Body of pancreas (tissue), 4 donors: ENCODE data around the gene AKT1. TPM values are rescaled to one million over a fixed set of nuclear protein-coding genes. Genes with fewer than 3 reads are reported as not detected.

Experiments
- ATAC-seq: fragments of 150-250 bp; one replicate; pipeline ENCODE4 v1.9.1; 2016
- DNase-seq, 4 donors: peaks; one replicate each; pipeline ENCODE4 v3.0.0-alpha.2; 2019
- H3K27ac ChIP-seq, 4 donors: fragments of 200-600 bp; sonication (generic); 1 replicate in 3 of 4; 2 replicates in 1 of 4; pipeline versions ENCODE4 v1.5.1 to v1.6.1; 2016 to 2019; ENCODE audit warnings: mild to moderate bottlenecking in 1 of 4, mixed read lengths in 1 of 4, moderate library complexity in 1 of 4
- H3K27me3 ChIP-seq, 2 donors: fragments of 200-600 bp; sonication (generic); one replicate each; pipeline ENCODE4 v1.6.0; 2016; ENCODE audit warnings: mild to moderate bottlenecking in 1 of 2
- H3K36me3 ChIP-seq, 2 donors: fragments of 200-600 bp; sonication (generic); replicated peaks in 1 of 2; 2 replicates each; pipeline ENCODE4 v1.5.1; 2016; ENCODE audit warnings: low read depth in 2 of 2; ENCODE audit not compliant: insufficient read depth in 1 of 2
- H3K4me1 ChIP-seq: fragments of 200-600 bp; sonication (generic); one replicate; pipeline ENCODE4 v1.6.0; 2016
- H3K4me3 ChIP-seq, 2 donors: fragments of 200-600 bp; sonication (generic); 1 replicate in 1 of 2; 2 replicates in 1 of 2; pipeline ENCODE4 v1.5.1; 2016 to 2019
- H3K9me3 ChIP-seq, 3 donors: fragments of 200-600 bp; sonication (generic); 1 replicate in 2 of 3; 2 replicates in 1 of 3; pipeline ENCODE4 v1.5.1; 2016
- POLR2A ChIP-seq, 3 donors: fragments of 450-650 bp; IDR thresholded peaks; one replicate each; pipeline ENCODE4 v1.6.1; 2016; ENCODE audit warnings: antibody characterized with exemption in 3 of 3, mild to moderate bottlenecking in 2 of 3
- WGBS, 2 donors: methylation state at CpG; one replicate each; pipeline ENCODE4 v1.1.5; 2017; 5-methylcytosine and 5-hydroxymethylcytosine counted together
- intact Hi-C: fragments of 100-400 bp; cut with DNase I; formaldehyde crosslinking; loops from one replicate; pipeline ENCODE4 v1.15.1; 2023
- total RNA-seq, 2 donors: library from RNA; depleted of rRNA; stranded (reverse); fragments of >200 nt; gene quantifications; one replicate each; pipeline ENCODE4 v1.1.0, GENCODE V29; 2016
- TF ChIP-seq, protein P1 (sequence below), 7 experiments: fragments of 450-650 bp in 4 of 7; fragments of 200-600 bp in 3 of 7; sonication (generic) in 3 of 7; IDR thresholded peaks; one replicate each; pipeline ENCODE4 v1.5.1; 2016 to 2019; ENCODE audit warnings: antibody characterized with exemption in 7 of 7

The AKT1 gene
- total RNA-seq, 2 donors from 2014 or later, result 74.2 to 151 TPM

DNA sequence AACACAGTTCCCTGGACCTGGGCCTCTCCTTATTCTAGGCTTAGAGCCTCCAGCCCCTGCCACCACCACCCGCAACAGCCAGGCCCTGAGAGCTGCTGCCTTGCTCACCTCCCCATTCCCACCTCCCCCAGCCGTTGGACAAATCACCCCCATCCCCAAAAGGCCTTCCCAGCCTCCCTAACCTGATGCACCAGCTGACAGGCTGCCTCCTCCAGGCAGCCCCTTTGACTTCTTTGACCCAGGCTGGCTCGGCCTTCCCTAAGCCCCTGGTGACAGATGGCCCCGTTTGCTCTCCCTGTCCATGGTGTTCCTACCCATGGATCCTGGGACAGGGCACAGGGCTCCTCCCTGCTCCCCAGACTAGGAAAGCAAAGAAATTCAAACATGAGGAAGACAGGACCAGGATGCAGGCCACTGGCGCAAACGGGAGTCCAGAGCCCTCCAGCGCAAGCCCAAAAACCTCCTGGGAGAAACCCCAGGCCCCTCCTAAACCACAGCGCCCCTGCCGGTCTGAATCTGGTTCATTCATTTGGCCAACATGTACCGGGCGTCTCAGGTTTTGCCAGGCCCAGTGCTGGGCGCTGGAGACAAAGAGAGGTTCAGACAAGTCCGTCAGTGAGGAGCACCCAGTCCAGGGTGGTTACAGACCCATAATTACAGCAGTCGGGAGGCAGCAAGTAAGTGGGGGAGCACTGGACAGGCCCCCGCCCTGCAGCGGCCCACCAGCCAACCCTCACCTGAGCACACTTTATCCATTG, 2.4 kb downstream of the AKT1 start:
- Histone ChIP-seq H3K36me3 (peaks cover 0 to 2% of the 10 kb centered on the region in 2 donors), H3K27ac (peak overlapping the region in 3 of 4 donors; percentile 10 to 75 (median 60)), H3K27me3 (no peaks in the 10 kb centered on the region), H3K4me1 (peaks cover 78% of the 10 kb centered on the region), H3K4me3 (no peak overlapping the region), H3K9me3 (no peaks in the 10 kb centered on the region)
- intact Hi-C loops, result no loop called here
- 72 to 79% methylated on average over 12 to 16 of the region's 16 CpGs for WGBS, 2 donors
- ATAC-seq, result no peak
- DNase-seq, result no peak
- no peak for TF ChIP-seq POLR2A (IDR thresholded peaks at IDR 0.05)
- TF ChIP-seq, protein P1, sequence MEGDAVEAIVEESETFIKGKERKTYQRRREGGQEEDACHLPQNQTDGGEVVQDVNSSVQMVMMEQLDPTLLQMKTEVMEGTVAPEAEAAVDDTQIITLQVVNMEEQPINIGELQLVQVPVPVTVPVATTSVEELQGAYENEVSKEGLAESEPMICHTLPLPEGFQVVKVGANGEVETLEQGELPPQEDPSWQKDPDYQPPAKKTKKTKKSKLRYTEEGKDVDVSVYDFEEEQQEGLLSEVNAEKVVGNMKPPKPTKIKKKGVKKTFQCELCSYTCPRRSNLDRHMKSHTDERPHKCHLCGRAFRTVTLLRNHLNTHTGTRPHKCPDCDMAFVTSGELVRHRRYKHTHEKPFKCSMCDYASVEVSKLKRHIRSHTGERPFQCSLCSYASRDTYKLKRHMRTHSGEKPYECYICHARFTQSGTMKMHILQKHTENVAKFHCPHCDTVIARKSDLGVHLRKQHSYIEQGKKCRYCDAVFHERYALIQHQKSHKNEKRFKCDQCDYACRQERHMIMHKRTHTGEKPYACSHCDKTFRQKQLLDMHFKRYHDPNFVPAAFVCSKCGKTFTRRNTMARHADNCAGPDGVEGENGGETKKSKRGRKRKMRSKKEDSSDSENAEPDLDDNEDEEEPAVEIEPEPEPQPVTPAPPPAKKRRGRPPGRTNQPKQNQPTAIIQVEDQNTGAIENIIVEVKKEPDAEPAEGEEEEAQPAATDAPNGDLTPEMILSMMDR (IDR thresholded peaks at IDR 0.05), result no peak

GRCh38 chr14:104792101-104792884, 3.3 kb downstream of the AKT1 start:
- Histone ChIP-seq H3K4me3 (no peak overlapping the region), H3K4me1 (peaks cover 81% of the 10 kb centered on the region)
- WGBS, 2 donors, result 31 to 48% methylated on average over 14 to 25 of the region's 25 CpGs

GRCh38 chr14:104791425-104791824, 4.1 kb downstream of the AKT1 start:
- intact Hi-C loops, result no loop called here
- Histone ChIP-seq H3K4me1 (peaks cover 80% of the 10 kb centered on the region), H3K27ac (peak overlapping the region in 2 of 4 donors; percentile 60 to 75), H3K27me3 (no peaks in the 10 kb centered on the region), H3K9me3 (no peaks in the 10 kb centered on the region), H3K36me3 (peaks cover 0 to 2% of the 10 kb centered on the region in 2 donors), H3K4me3 (no peak overlapping the region)
- TF ChIP-seq POLR2A (IDR thresholded peaks at IDR 0.05), result no peak
- TF ChIP-seq, protein P1 (IDR thresholded peaks at IDR 0.05), result no peak
- ATAC-seq, result no peak
- 87 to 94% methylated on average over 9 of the region's 9 CpGs for WGBS, 2 donors
- no peak for DNase-seq

More at GRCh38 chr14:104792101-104792884, 3.3 kb downstream of the AKT1 start:
- H3K36me3 ChIP-seq, result peaks cover 0 to 2% of the 10 kb centered on the region in 2 donors
- H3K9me3 ChIP-seq, result no peaks in the 10 kb centered on the region
- intact Hi-C loops, result no loop called here
- H3K27me3 ChIP-seq, result no peaks in the 10 kb centered on the region
- peak in 1 of 3 donors; percentile 31 for TF ChIP-seq POLR2A (IDR thresholded peaks at IDR 0.05)
- TF ChIP-seq, protein P1 (IDR thresholded peaks at IDR 0.05), result no peak
- DNase-seq, result peak; percentile 81 to 92 (median 86)
- ATAC-seq, result peak; percentile 42
- H3K27ac ChIP-seq, result peak overlapping the region; percentile 10 to 75 (median 51)

- intact Hi-C loops, result no loop called here
- WGBS, 2 donors, result 69 to 78% methylated on average over 16 to 29 of the region's 31 CpGs
Measured at GRCh38 chr14:104789752-104790743, 5.5 kb downstream of the AKT1 start.

More at GRCh38 chr14:104789752-104790743, 5.5 kb downstream of the AKT1 start:
- Histone ChIP-seq H3K9me3 (no peaks in the 10 kb centered on the region), H3K4me1 (peaks cover 78% of the 10 kb centered on the region), H3K27ac (peak overlapping the region in 2 of 4 donors; percentile 22 to 57), H3K4me3 (no peak overlapping the region), H3K27me3 (no peaks in the 10 kb centered on the region), H3K36me3 (peaks cover 0 to 2% of the 10 kb centered on the region in 2 donors)
- DNase-seq (peak in 2 of 4 donors; percentile 68 to 75), ATAC-seq (no peak)
- TF ChIP-seq, protein P1 (IDR thresholded peaks at IDR 0.05), result no peak
- peak in 1 of 3 donors; percentile 30 for TF ChIP-seq POLR2A (IDR thresholded peaks at IDR 0.05)
